Measurements from ENCODE around the gene CFAP69.
A peak's percentile ranks its signal among the peaks of the same experiment; 100 is the strongest.

DNA sequence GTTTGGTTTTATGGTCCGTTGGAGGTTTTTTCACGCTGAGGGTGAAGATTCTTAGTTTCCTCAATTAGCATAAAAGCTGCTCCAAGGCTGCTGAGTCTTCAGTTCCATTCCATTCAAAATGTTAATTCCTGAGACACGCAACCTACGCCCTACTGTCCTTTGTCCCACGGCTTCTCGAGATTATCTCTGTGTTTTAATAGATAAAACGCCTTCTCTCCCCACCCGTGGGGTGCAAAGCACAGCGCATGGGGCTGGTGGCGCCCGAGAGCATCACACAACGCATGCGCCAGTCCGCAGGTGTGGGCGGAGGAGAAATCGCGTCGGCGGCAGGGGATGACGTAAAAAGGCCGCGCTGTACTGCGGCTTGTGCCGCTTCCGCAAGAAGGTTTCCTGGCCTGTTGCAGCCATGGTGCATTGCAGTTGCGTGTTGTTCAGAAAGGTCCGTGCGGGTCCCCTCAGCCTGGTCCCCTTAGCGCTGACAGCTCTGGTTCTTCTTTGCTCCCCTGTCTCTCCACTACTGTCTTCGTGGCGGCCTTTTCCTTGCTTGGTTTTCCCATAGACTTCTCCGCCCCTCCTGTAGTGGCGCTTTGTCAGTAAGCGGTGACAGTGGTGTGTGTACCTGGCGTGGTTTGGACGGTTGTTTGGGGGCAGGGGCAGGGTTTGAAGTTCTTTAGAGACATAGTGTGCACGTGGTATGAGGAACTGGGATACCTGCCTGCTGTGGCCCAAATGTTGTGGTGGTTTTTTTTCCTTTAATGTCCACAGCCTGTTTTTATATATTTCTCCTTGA, 101.6 kb downstream of the CFAP69 start, which contains the start of gene GTPBP10:
- TF ChIP-seq, protein P1, sequence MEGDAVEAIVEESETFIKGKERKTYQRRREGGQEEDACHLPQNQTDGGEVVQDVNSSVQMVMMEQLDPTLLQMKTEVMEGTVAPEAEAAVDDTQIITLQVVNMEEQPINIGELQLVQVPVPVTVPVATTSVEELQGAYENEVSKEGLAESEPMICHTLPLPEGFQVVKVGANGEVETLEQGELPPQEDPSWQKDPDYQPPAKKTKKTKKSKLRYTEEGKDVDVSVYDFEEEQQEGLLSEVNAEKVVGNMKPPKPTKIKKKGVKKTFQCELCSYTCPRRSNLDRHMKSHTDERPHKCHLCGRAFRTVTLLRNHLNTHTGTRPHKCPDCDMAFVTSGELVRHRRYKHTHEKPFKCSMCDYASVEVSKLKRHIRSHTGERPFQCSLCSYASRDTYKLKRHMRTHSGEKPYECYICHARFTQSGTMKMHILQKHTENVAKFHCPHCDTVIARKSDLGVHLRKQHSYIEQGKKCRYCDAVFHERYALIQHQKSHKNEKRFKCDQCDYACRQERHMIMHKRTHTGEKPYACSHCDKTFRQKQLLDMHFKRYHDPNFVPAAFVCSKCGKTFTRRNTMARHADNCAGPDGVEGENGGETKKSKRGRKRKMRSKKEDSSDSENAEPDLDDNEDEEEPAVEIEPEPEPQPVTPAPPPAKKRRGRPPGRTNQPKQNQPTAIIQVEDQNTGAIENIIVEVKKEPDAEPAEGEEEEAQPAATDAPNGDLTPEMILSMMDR (conservative IDR thresholded peaks at IDR 0.05; ENCODE audit: low read depth, low read length): peak; percentile 86
- TF ChIP-seq EZH2 (IDR thresholded peaks at IDR 0.05; ENCODE audit: borderline replicate concordance, low read depth, low read length, poor library complexity, severe bottlenecking): no peak
